ENCODE data around the gene OR10H1.

GRCh38 chr19:15775249-15775648 lies 40.2 kb downstream of the OR10H1 start:
- TF ChIP-seq CTCF (IDR thresholded peaks at IDR 0.05; ENCODE audit: insufficient read depth, low read depth, low read length) (no peak), EZH2 (IDR thresholded peaks at IDR 0.05; ENCODE audit: insufficient read depth, low read length) (no peak)

Data from astrocyte (in vitro differentiated cells and primary cell).